Left kidney (tissue), 2 donors: ENCODE measurements around the gene PRKACA. TPM values are rescaled to one million over a fixed set of nuclear protein-coding genes. Genes with fewer than 3 reads are reported as not detected.

ENCODE experiments used
- DNase-seq: peaks from one replicate; pipeline ENCODE4 v3.0.0-alpha.2; 2013
- polyA plus RNA-seq: library from polyadenylated mRNA; unstranded; fragments of 120-200 nt; gene quantifications from one replicate; pipeline ENCODE4 v1.2.1, GENCODE V29; 2013; ENCODE audit not compliant: insufficient read length

Gene PRKACA
- polyA plus RNA-seq, 1 donor = 96.2 TPM

DNA sequence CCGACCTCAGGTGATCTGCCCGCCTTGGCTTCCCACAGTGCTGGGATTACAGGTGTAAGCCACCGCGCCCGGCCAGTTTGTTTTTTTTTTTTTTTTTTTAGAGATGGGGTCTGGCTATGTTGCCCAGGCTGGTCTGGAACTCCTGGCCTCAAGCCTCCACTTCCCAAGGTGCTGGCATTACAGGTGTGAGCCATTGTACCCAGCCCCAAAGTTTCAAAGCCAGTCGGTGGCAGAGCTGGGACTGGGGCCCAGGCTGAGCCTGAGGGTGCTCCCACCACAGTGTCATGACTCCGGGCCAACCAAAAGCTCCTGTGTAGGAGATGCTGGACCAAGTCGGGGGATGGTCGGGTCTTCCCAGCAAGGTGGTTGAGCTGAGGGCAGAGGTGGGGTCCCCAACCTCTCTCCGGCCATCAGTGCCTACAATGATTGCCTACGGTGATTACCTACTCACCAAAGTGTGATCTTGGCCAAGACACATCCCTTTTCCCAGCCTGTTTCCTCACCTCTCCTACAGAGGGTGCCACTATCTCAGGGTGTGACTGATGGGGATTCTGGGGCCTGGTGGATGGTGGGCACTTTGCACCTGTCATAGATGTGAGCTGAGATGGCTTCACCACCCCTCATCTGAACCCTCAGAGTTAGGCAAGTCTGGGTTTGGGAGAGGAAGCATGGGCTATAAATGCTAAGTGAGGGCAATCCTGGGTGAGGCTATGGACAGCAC lies 21.1 kb downstream of the PRKACA start:
- no peak for DNase-seq

DNA sequence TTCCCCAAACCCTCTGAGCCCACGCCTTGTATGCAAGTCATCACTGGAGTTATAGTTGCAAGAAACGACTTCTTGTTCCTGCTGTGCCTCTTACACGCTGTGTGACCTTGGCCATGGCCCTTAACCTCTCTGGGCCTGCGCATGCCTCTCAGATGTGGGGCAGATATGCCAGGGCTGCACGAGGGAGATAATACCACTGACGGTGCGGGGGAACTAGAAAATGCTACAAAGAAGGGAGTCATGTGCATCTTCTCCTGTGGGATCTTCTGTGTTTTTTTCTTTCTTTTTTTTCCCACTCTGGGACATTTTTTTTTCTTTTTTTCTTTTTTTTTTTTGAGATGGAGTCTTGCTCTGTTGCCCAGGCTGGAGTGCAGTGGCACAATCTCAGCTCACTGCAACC lies 22.7 kb downstream of the PRKACA start:
- DNase-seq = no peak

DNA sequence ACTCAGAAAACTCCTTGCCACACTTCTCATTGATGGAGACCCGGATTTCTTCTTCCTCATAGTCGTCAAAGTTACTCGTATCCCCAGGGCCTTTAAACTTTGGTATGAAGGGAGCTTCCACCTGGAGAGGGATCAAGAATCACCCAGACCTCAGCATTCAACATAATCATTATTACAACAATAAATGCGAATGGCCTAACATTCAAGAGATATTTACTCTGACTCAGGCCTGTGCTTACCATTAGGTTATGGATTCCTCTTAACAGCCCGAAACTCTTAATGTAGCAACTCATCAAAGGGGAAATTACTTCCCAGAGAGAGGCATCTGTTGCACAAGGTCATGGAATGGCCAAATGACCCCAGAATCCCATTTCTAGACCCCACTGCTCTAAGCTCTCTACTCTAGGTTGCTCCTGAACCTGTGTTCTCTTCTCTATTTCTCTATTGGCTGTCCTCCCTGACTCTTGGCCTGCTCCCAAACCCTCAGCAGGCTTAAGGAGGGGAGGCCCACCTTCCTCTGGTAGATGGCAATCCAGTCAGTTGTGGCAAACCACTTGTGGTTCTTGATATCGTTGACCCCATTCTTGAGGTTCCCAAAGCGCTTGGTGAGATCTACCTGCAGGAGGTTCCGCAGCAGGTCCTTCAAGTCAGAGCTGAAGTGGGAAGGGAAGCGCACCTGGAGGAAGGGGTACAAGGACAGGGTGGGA lies 24.3 kb downstream of the PRKACA start:
- DNase-seq = no peak

DNA sequence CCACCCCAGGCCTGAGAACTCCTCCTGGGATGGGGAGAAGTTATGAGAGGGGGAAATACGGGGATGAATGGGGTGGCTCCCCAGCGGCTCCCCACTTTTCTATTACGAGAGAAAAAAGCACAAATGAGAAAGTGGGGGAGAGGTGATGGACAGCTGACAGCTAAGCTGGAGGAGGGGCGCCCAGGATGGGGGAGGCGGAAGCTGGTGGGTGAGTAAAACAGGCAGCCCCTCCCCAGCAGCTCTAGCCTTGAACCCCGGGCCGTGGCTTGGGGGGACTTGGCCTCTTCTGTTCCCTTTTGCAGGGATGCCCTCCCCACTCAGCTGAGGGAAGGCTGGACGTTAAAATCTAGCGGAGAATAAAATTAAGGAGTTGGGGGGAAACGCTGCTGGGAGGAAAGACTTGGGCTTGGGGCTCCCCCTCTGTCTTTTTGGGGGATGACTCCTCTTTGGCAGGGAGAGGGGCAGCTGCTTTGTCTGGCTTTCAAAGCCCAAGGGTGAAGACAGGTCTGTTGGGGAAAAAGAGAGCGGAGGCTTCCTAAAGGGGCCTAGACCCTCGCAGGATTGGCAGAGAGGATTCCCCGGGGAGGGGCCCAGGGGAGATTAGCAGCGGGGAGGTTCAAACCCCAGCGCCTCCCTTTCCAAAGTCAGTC lies 25.6 kb downstream of the PRKACA start:
- DNase-seq = peak; percentile 29

DNA sequence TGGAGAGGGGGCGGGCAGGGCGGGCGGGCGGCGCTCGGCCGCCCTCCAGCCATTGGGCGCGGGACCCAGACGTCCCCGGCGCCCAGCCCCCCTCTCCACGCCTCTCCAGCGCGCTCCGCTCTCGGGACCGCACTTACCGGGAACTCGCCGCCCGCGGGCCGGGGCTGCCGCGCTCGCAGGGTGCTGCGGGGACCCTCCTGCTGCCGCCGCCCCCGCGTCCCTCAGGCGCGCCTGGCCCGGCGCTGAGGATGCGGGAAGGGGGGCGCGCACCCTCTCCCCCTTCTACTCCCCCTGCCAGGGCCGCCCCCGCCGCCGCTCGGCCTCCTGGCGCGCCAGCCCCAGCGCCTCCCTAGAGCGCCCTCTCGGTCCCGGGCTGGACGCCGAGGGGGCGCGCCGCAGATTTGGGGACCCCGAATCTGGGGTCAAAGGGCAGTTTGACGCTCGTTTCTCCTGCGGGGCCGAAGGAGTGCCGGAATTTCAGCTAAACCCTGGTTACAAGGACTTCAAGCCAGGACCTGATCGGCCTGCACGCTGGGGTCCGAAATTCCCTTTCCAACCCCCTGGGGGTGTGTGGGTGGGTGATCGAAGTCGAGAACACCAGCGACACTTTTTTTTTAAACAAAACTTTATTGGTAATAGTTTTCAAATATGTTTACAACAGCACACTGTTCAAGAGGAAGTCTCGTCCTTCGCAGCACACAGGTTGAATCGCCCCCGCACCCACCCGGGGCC lies 26.3 kb downstream of the PRKACA start:
- peak; percentile 63 for DNase-seq

DNA sequence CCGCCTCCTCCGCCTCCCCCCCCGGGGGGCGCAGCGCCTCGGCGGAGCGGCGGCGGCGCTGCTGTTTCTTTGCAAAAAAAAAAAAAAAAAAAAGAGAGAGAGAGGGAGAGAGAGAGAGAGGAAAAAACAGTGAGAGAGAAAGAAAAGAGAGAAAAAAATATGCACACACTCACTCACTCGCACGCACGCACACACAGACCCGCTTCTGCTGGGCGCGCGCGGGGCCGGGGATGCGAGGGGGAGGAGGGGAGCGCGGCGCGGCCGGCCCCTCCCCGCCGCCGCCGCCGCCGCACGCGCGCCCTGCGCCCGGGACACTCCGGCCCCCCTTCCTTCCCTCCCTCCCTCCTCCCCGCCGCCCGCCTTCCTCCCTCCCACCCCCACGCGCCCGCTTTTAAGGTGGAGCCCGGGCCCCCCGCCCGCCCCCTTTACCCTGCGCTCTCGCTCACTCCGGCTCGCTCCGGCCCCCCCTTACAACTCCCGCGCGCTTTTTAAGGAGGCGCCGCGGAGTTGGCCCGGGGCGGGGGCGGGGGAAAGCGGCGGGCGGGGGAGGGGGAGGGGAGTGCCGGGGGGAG lies 27.0 kb downstream of the PRKACA start, which contains the start of gene SAMD1:
Gene SAMD1, minus strand, starts transcription at position 243 of the 572 bp plus-strand sequence.
- DNase-seq = peak; percentile 92

DNA sequence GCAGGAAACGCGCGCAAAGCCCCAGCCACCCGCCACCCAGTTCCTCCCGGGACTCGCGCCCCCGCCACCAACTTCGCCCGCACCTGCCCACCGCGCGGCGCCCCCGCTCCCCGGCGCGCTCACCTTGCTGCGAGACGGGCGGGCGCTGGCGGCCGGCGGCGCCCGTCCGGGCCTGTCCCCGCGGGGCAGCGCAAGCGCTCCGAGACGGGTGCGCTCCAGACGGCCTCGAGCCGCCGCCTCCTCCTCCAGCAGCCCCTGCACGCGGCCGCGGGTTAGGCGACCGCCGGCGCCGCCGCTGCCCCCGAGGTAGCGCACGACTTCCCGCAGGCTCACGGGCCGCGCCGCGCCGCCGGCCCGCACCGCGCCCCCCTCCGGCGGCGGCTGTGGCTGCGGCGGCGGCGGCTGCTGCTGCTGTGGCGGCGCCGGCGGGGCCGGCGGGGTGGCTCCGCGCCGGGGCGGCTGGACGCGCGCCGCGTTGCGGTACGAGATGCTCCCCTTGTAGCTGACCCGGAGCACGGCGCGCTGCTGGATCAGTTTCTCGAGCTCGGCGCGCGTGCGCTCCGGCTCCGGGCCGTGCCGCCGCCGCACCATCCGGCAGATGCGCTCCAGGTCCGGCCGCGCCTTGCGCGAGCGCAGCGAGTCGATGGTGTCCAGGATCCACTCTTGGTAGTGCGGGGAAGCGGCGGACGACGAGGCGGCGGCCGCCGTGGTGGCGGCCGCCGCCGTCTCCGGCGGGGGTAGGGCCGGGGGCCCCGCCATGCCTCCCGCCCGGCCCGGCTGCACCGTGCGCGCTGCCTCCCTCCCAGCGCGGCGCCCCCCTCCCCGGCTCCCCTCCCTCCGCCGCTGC lies 27.7 kb downstream of the PRKACA start:
- peak; percentile 30 for DNase-seq

DNA sequence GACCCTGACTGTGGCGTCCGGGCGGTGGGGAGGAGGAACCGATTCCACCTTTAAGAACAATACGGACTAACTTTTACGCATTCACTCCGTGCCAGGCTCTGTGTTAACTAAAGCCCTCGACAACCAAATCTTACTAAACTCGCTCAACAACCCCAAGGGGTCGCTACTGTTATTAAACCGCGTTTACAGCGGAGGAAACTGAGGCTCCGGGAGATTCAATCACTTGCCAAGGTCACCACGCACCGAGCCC lies 28.2 kb downstream of the PRKACA start:
- DNase-seq = no peak

DNA sequence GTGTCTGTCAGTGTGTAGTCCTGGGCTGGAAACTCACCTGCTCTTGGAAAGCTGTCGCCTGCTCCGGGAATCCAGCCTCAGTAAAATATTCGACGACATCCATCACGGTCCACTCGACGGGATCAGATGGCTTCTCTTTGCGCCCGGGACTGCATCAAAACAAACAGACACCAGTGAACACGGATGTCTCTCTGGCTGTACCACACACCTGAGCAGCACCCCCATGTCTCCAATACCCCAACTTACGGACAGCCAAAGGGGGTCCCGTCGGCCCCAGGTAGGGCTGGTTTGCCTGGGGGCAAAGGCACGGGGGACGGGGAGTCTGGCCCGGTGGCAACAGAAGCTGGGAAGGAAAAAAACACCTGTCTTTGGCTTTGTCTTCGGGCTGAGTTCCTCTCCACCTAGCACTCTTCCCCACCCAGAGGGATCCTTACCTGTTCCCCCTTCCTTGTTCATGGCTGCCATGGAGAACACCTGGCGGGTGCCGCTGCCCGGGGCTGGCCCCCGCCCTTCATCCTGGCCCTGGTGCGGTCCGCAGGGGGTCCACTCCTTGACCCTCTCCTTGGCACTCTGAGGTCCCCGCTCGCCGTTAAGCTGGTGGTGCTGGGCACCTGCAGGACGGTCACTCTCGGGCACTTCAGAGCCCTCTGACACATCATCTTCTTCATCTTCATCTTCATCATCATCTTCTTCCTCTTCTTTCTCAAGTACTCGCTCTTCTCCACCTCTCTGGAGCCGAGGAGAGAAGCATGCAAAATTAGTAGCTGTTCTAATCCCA lies 28.7 kb downstream of the PRKACA start:
- no peak for DNase-seq

DNA sequence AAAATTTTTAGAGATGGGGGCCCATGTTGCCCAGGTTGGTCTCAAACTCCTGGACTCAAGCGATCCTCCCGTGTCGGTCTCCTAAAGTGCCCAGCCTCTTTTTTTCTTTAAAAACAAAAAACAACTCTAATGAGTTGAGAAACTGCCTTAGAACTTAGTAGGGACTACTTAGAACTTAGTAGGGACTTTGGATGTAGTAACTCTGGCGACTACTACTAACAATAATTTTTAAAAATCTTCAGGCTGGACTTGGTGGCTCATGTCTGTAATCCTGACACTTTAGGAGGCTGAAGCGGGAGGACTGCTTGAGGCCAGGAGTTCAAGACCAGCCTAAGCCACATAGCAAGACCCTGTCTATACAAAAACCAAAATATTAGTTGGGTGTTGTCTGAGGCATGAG lies 31.5 kb downstream of the PRKACA start:
- DNase-seq = no peak

DNA sequence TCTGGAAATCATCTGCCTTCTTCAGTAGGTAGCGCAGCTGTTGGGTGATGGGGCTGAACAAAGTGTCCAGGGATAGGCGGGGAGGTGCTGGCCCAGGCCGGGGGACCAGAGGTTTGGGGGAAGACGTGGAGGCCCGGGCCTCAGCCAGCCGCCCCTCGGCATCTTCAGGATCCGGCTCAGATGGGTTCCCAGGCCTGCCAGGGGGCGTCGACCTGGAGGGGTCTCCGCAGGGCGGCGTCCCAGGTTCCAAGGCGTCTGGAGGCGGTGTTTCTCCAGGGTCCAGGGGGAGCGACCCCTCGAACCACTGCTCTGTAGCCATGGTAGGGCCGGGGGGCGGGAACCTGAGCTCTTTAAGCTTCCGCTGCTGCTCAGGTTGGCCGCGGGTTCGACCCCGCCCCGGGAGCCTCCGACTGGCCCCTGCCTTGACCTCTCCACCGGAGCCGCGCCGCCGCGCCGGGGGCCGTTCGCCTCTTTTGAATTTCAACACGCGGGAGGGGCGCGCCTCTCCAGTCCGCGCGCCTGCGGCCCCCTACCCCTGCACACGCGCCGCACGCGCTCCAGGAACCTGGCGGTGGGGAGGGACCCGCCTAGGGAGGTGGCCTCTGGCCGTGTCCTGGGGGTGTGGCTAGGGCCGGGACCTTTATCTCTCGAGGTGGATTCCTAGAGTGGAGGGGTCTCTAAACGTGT lies 32.1 kb downstream of the PRKACA start, which contains the start of gene C19orf67:
Gene C19orf67, minus strand, starts transcription at position 475 of the 687 bp plus-strand sequence. Its CDS starts 156 bp downstream, at position 319.
- DNase-seq = no peak

DNA sequence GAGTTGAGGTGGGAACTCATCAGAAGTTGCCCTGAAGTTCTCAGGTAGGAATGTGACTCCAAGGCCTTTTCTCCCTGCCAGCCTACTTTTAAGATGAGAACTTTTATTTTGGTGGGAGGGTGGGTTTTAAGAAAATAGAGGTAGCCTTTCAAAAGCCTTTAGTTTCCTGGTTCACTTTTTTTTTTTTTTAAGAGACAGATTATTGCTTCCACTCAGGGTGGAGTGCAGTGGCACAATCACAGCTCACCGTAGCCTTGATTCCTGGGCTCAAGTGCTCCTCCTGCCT lies 34.9 kb downstream of the PRKACA start:
- no peak for DNase-seq

DNA sequence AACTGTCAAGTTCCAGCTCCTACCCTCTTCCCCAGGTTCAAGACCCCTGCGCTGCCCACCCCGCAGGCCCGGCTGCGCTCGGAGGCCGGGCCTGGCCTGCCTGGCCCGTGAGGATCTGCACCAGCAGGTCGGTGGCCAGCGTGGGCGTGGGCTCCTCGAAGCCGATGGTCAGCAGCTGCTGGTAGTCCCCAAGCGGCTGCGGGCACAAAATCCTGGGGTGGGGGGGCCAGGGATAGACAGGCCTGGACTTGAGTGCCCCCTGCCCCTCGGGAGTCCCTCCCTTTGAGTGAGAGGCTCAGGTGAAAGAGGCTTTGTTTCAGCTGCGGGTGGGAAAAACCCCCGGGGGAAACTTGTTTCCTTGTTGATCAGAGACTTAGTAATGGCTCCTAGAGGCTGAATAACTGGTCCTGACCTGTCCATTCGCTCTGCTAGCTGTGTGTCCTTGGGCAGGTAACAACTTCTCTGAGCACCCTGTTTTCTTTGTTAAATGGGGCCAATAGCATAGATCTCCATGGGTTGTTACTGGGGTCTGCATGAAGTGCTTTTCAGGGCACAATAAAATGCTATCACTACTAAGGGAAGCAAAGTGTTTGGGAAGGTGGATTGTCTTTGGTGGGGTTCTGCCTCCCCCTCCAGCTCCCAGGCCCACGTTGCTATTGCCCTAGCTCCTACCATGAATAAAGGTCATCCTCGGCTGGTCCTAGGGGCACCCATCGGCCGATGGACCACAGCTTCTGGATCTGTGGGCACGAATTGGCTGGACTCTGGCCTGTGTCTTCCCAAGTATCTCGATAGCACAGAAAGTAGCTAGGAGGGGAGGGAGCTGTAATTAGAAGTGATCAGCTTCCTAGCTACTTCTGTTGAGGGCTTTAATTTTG lies 35.5 kb downstream of the PRKACA start:
- no peak for DNase-seq

DNA sequence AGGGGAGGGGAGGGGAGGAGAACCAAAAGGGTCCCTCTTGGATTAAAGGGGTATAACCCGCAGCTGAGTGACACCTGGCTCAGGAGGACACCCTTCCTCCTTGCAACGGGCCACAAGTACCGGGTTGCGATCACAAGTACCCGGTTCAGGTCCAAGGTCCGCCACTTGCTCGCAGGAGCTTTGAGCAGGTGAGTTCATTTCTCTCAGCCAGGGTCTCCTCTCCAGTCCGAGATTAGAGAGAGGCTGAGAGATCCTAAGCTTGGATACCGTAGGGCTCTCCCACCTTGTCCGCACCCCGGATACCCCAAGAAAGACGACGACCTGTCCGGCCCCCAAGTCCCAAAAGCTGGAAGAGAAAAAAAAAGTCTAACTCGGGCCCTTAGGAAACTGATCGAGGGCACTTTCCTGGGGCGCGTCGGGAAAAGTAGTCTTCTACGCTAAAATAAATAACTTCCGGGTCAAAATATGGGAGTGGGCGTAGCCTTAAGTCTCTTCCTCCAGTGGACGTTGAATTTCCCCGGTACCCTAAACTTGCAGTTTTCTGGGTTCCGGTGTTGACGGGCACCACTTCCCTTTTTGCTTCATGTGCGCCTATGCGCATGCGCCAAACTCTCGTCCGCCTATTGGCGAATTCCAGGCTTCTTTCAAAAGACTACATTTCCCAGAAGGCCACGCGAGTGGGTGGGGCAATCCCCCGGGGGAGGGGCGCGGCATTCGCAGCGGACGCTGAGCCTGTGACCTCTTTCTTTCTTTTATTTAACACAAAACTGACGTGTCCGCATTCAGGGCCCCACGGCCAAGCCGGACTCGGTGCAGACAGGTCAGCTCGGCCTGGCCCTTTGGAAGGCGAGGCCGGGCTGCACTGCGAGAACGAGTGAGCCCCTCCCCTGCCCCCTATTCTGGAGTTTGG lies 36.4 kb downstream of the PRKACA start:
- peak; percentile 100 for DNase-seq

DNA sequence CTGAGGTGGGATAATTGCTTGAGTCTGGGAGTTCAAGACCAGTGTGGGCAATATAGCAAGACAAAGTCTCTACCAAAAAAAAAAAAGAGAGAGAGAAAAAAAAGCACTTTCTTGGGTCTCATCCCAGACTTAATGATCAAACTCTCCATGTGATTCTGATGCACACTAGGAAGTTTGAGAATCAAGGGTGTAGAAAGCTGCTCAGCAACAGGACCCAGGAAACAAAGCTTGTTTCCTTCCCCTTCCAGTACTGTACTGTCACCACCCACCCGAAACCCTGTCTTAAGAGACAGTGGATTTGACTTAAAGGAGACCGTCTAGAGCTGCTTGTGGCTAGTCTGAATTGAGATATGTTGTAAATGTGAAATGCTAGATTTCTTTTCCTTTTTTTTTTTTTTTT lies 39.2 kb downstream of the PRKACA start:
- no peak for DNase-seq

DNA sequence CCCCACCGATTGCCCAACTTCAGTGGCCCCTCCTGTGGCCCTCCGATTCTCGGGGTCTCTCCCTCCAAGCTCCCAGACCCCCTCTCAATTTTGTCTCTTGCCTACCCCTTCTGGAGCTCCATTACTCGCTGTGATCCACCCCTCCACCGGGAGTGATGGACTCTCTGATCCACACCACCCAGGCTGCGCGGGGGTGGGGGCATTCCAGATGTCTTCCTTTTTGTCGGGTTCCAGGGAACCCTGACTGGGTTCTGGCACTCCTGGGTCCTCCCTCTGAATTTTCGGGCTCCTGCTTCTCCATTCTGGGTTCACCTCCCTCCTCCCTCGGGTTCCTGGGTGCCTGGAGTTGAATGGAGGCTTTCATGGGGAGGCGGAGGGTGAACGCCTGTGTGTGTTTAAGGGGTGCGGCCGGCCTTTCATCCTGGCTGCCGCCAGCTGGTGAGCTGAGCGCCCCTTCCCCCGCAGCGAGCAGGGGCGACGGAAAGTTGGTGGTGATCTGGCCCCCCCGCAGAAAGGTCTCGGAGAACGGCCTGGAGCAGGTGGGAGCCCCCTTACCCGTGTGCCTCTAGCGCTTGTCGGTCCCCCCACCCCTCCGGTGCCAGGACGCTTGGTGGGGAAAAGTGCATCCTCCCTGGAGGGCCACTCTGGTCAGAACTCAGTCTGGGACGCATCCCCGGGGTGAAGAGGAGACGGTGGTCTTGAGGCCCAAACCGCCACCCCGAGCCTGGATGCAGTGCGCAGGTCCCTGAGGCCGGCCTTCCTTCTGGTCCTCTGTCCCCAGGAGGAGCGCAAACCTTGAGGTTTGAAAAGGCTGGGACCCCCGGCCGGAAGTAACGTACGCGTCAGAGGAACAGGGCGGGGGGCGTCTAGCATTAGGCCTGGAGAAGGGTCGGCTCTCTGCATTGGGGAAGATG lies 43.4 kb downstream of the PRKACA start:
- DNase-seq = no peak
